ENCODE data around the gene DOCK2. TPM values are rescaled to one million over a fixed set of nuclear protein-coding genes. Genes with fewer than 3 reads are reported as not detected.

DOCK2 gene
- total RNA-seq, 2 experiments from 2014 or later, result 161 to 205 TPM

DNA sequence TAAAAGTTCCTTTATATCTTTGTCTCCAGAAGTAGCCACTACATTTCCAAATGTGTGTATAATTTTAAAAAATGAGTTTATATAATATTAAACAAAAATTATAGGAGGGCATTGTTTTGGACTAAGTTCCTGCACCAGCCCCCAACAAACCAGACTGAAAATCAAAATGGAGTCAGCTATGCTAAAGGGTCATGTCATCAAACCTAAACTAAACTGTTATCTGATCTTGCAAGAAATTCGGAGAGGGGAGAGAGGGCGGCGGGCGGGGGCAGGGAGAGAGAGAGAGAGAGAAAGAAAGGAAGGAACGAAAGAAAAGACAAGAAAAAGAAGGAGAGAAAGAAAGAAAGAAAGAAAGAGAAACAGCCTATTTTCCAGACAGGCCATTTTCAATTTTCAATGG is 63.5 kb downstream of the DOCK2 start:
- H4K20me1 ChIP-seq (ENCODE audit: insufficient read depth, low read length), result no peaks in the 10 kb centered on the region
- peaks cover 96% of the 10 kb centered on the region for H3K36me3 ChIP-seq (ENCODE audit: insufficient read depth, low read length)
- no peak for TF ChIP-seq EZH2phosphoT487 (IDR thresholded peaks at IDR 0.05; ENCODE audit: borderline replicate concordance, low read depth, low read length)
- H3K9me3 ChIP-seq (ENCODE audit: low read length), result no peaks in the 10 kb centered on the region
- H3K4me2 ChIP-seq (ENCODE audit: low read length), result no peak overlapping the region
- no peak overlapping the region for H2AFZ ChIP-seq (ENCODE audit: low read length)
- no peaks in the 10 kb centered on the region for H3K9me2 ChIP-seq (ENCODE audit: insufficient read depth, low read length)
- H3K79me2 ChIP-seq (ENCODE audit: insufficient read depth, low read depth, low read length), result peaks cover 3% of the 10 kb centered on the region; the same call in 1 of the 2 replicates
- DNase-seq (ENCODE audit: low spot score), result no peak
- intact Hi-C loops (cut with micrococcal nuclease; ENCODE audit: unreplicated experiment), result no loop called here
- CTCF ChIA-PET (ENCODE audit: unreplicated experiment), result no interaction called here
- no peak overlapping the region for H3K4me3 ChIP-seq (ENCODE audit: low read depth, low read length, poor library complexity, severe bottlenecking)
- H3K4me1 ChIP-seq (ENCODE audit: insufficient read depth, low read length, poor library complexity, severe bottlenecking), result peaks cover 36% of the 10 kb centered on the region
- no TSS peak for BruUV-seq (replicated peaks)
- POLR2A ChIA-PET, result interaction anchor here (0.6 to 1.1 kb wide), 3 partner anchors 60 to 198 kb away, joined by 3 to 4 read pairs (median 3); no protein-coding TSS in a partner anchor
- no peak overlapping the region for H3K27ac ChIP-seq (ENCODE audit: low read depth, low read length, poor library complexity, severe bottlenecking)

DNA sequence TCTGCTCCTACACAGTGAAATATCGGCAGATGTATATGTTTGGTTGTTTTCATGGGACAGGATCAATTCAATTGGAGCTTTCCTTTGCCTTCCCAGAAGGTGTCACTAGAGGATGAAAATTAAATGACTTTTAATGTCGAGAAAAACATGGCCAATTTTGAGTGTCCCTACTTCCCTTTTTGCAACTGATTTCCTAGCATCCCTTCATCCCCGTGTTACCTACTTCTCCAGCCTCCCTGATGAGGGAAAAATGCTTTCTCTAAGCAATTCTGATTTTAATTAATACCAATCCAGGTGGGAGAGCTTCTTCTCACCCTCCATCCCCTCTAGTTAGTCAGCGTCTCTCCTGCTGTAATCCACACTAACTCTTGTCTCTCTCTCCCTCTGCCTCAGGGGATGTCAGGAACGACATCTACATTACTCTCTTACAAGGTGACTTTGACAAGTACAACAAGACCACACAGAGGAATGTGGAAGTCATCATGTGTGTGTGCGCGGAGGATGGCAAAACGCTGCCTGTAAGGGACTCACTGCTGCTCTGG is 64.9 kb downstream of the DOCK2 start:
- Histone ChIP-seq H3K9me2 (ENCODE audit: insufficient read depth, low read length) (no peaks in the 10 kb centered on the region), H2AFZ (ENCODE audit: low read length) (no peak overlapping the region), H3K36me3 (ENCODE audit: insufficient read depth, low read length) (peaks cover 96% of the 10 kb centered on the region), H3K4me2 (ENCODE audit: low read length) (no peak overlapping the region), H3K4me3 (ENCODE audit: low read depth, low read length, poor library complexity, severe bottlenecking) (no peak overlapping the region), H3K4me1 (ENCODE audit: insufficient read depth, low read length, poor library complexity, severe bottlenecking) (peaks cover 49% of the 10 kb centered on the region), H3K27ac (ENCODE audit: low read depth, low read length, poor library complexity, severe bottlenecking) (peak overlapping the region; percentile 86), H3K9me3 (ENCODE audit: low read length) (no peaks in the 10 kb centered on the region), H4K20me1 (ENCODE audit: insufficient read depth, low read length) (no peaks in the 10 kb centered on the region), H3K79me2 (ENCODE audit: insufficient read depth, low read depth, low read length) (peaks cover 3% of the 10 kb centered on the region; the same call in 1 of the 2 replicates)
- TF ChIP-seq, protein P1, sequence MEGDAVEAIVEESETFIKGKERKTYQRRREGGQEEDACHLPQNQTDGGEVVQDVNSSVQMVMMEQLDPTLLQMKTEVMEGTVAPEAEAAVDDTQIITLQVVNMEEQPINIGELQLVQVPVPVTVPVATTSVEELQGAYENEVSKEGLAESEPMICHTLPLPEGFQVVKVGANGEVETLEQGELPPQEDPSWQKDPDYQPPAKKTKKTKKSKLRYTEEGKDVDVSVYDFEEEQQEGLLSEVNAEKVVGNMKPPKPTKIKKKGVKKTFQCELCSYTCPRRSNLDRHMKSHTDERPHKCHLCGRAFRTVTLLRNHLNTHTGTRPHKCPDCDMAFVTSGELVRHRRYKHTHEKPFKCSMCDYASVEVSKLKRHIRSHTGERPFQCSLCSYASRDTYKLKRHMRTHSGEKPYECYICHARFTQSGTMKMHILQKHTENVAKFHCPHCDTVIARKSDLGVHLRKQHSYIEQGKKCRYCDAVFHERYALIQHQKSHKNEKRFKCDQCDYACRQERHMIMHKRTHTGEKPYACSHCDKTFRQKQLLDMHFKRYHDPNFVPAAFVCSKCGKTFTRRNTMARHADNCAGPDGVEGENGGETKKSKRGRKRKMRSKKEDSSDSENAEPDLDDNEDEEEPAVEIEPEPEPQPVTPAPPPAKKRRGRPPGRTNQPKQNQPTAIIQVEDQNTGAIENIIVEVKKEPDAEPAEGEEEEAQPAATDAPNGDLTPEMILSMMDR (conservative IDR thresholded peaks at IDR 0.05; ENCODE audit: low read length), result peak; percentile 62
- no peak for TF ChIP-seq EZH2phosphoT487 (IDR thresholded peaks at IDR 0.05; ENCODE audit: borderline replicate concordance, low read depth, low read length)
- intact Hi-C loops (cut with micrococcal nuclease; ENCODE audit: unreplicated experiment), result no loop called here
- DNase-seq (ENCODE audit: low spot score), result peak; percentile 19
- no TSS peak for BruUV-seq (replicated peaks)
- POLR2A ChIA-PET, result interaction anchor here (1.0 kb wide), 1 partner anchor 23 kb away, joined by 3 read pairs; no protein-coding TSS in a partner anchor
- CTCF ChIA-PET (ENCODE audit: unreplicated experiment), result no interaction called here

DNA sequence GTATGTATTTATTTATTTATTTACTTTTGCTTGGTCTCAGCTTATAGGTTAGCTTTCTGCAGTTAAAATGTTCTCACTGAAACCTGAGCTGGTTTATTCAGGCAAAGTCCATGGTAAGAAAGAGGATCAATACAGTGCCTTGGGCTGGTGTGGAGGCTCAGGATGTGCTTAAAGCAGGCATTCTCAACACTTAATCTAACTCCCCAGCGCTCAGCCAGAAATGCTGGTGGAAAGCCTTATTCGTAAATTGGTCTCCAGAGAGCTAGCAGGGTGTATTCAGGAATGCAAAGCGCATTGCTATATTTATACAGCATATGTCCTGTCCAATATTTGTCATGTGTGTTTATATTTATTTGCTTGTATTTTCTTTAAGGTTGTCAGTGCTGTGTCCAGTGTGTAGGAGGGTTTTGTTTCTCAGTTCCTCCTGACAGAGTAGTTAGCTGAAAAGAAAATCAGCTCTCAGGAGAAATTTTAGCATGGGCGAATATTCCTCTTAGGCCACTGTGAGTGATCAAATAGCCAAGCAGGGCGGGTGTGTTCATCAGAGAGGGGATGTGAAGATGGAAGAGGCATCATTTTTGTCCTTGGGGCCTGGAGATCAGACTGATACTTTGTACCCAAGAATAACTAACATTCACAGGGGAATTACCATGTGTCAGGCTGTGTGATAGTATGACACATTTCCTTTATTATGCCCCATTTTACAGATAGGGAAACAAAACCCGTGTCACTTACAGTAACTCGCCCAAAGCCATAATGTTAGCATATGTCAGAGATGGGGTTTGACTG is 65.8 kb downstream of the DOCK2 start:
- Histone ChIP-seq H3K79me2 (ENCODE audit: insufficient read depth, low read depth, low read length) (peaks cover 3% of the 10 kb centered on the region; the same call in 1 of the 2 replicates), H3K9me2 (ENCODE audit: insufficient read depth, low read length) (no peaks in the 10 kb centered on the region), H3K9me3 (ENCODE audit: low read length) (no peaks in the 10 kb centered on the region), H3K27ac (ENCODE audit: low read depth, low read length, poor library complexity, severe bottlenecking) (peak overlapping the region; percentile 86), H3K36me3 (ENCODE audit: insufficient read depth, low read length) (peaks cover 96% of the 10 kb centered on the region), H3K4me1 (ENCODE audit: insufficient read depth, low read length, poor library complexity, severe bottlenecking) (peaks cover 49% of the 10 kb centered on the region), H2AFZ (ENCODE audit: low read length) (no peak overlapping the region), H3K4me3 (ENCODE audit: low read depth, low read length, poor library complexity, severe bottlenecking) (no peak overlapping the region), H4K20me1 (ENCODE audit: insufficient read depth, low read length) (no peaks in the 10 kb centered on the region), H3K4me2 (ENCODE audit: low read length) (peak overlapping the region; percentile 25; the same call in 1 of the 2 replicates)
- no TSS peak for BruUV-seq (replicated peaks)
- POLR2A ChIA-PET, result interaction anchor here (1.0 kb wide), 1 partner anchor 22 kb away, joined by 3 read pairs; no protein-coding TSS in a partner anchor
- CTCF ChIA-PET (ENCODE audit: unreplicated experiment), result no interaction called here
- peak; percentile 15 for DNase-seq (ENCODE audit: low spot score)
- no peak for TF ChIP-seq EZH2phosphoT487 (IDR thresholded peaks at IDR 0.05; ENCODE audit: borderline replicate concordance, low read depth, low read length)
- TF ChIP-seq, protein P1 (conservative IDR thresholded peaks at IDR 0.05; ENCODE audit: low read length), result no peak
- intact Hi-C loops (cut with micrococcal nuclease; ENCODE audit: unreplicated experiment), result no loop called here

Data from OCI-LY7 (cell line).